ENCODE data around the gene RALGPS2.

DNA sequence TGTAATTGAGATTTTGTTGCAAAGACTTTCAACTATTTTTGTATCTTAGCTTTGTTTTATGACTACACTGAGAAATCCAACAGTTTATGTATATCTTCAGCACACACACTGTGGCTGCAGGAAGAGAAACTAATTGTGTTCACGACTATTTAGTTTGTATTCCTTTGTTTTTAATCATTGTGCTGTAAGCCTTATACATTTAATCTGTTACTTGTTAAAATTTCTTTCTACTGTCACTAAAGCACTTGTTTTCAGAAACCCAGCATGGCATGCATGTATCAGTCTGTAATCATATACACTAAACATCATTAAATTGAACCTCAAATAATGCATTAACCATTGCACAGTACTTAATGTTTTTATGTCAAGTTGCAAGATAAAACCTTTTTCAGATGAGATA, 145.2 kb downstream of the RALGPS2 start:
- TF ChIP-seq, protein P1, sequence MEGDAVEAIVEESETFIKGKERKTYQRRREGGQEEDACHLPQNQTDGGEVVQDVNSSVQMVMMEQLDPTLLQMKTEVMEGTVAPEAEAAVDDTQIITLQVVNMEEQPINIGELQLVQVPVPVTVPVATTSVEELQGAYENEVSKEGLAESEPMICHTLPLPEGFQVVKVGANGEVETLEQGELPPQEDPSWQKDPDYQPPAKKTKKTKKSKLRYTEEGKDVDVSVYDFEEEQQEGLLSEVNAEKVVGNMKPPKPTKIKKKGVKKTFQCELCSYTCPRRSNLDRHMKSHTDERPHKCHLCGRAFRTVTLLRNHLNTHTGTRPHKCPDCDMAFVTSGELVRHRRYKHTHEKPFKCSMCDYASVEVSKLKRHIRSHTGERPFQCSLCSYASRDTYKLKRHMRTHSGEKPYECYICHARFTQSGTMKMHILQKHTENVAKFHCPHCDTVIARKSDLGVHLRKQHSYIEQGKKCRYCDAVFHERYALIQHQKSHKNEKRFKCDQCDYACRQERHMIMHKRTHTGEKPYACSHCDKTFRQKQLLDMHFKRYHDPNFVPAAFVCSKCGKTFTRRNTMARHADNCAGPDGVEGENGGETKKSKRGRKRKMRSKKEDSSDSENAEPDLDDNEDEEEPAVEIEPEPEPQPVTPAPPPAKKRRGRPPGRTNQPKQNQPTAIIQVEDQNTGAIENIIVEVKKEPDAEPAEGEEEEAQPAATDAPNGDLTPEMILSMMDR (IDR thresholded peaks at IDR 0.05): no peak
- no peak for TF ChIP-seq POLR2A (IDR thresholded peaks at IDR 0.05)

Measured in sigmoid colon (tissue), 3 donors.